HTR-8/SVneo (cell line): ENCODE results near the gene LMAN2L.

Source experiments
- DNase-seq: peaks from one replicate; pipeline ENCODE4 v3.0.0; 2011; ENCODE audit warnings: low spot score, mixed read lengths; ENCODE audit not compliant: insufficient read length
- FAIRE-seq: peaks from 2 replicates; lab custom pipeline; 2011; peaks lifted over from hg19 to GRCh38; lab: Jason Lieb, UNC

Gene LMAN2L

DNA sequence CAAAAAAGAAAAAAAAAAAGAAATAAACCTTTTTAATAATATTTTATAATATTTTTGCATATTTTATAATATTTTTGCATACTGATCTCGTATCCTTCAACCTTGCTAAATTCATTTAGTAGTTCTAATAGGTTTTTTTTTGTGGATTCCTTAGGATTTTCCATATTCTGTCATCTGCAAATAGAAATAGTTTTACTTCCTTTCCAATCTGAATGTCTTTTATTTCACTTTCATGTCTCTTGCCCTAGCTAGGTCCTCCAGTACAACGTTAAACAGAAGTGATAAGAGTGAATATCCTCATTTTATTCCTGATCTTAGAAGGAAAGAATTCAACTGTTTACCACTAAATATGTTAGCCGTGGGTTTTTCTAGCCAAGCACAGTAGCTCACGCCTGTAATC is 13.7 kb downstream of the LMAN2L start:
- DNase-seq (no peak), FAIRE-seq (no peak)

DNA sequence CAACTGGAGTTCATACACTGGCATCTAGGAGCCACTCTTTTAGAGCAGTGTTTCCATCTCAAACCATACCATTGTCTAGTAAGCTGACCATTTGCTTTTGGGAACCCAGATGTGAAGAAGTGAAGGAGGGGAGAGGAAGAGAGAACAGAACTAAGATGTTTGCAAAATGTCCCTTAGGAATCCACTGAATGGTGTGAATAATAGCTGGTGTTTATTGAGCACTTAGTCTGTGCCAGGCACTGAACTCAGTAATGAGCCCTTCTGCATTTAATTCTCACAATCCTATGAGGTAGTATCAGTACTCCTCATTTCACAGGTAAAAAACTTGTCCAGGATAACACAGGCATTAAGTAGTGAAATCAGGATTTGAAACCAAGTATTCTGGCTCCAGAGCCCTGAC is 23.5 kb downstream of the LMAN2L start:
- DNase-seq (no peak), FAIRE-seq (peak; percentile 83)

DNA sequence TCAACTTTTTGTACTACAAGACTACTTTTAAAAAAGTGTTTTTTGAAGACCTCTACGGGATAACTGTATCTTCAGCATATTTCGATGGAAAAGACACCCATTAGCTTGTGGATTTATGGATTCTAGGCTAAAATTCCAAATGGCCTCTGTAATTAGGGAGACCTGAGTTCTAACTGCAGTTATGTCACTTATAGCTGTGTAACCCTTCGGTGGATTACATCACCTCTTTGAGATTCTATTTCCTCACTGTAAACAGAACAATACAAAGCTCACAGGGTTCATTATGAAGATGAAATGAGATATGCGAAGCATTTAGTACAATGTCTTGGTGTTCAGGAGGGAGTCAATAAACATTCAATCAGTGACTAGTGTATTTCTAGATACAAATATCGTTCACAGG is 24.2 kb downstream of the LMAN2L start:
- FAIRE-seq (peak; percentile 4), DNase-seq (no peak)

DNA sequence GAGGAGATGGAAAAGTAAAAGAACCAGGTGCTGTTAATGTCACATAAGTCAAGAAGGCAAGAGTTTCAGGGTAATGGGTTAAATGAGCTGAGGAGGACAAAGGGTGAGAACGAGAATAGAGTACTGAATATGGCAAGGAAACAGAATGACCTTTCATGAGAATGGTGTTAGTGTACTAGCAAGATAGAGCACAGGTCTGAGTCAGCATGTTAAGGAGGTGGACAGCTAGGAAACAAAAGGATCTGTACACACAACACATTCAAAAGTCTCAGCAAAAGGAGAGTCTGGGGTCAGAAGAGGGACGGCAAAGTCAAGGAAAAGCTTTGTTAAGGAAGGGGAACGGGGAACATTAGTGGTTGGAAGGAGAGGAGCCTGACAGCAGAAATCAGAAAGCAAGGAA is 28.9 kb downstream of the LMAN2L start:
- FAIRE-seq (no peak), DNase-seq (no peak)

DNA sequence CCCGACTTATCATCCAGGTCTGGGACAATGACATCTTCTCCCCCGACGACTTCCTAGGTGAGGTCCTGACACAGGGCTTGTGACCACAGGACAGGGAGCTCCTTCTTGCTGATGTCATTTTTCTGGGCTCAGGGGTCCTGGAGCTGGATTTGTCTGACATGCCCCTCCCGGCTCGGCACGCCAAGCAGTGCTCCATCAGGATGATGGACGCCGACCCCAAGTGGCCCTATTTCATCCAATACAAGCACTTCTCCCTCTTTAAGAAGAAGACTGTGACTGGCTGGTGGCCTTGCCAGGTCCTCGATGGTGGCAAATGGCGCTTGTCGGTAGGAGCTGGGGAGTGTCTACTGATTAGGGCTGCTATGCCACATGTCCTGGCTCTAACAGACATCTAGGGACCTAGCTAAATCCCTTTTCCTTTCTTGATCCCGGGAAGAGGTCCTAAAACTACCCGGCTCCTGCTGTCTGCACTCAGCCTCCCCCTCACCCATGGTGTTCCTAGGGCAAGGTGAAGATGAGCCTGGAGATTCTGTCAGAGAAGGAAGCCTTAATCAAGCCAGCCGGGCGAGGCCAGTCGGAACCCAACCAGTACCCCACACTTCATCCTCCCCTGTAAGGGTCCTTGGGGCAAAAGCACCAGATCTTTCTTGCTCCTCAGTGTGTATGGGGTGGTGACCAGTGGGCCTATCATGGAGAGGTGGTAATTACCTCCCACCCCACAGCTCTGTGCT is 36.7 kb downstream of the LMAN2L start:
- FAIRE-seq (no peak), DNase-seq (no peak)

DNA sequence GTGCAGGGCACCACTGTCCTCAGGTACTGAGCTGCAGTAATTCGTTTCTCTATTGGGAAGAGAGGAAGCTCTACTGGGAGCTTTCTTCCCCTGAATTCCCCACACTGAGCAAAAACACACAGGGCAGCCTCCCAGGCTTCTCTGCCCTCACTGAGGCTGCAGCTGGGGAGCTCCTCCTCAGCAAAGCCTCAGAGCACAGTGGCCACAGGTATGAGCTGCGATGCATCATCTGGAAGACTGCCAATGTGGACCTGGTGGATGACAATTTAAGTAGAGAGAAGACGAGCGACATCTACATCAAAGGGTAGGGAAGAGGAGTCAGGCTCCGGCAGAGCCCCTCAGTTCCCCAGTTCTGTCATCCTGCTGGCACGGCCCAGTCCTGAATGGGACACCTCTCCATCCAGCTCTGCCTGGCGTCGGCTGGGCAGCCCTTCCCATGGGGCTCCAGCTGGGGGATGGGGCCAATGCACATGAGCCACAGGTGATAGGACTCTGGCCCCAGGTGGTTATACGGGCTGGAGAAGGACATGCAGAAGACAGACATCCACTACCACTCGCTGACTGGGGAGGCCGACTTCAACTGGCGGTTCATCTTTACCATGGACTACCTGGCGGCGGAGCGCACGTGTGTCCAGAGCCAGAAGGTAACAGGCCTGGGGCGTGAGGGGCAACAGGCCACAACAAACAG is 37.6 kb downstream of the LMAN2L start:
- no peak for DNase-seq
- peak; percentile 71 for FAIRE-seq

DNA sequence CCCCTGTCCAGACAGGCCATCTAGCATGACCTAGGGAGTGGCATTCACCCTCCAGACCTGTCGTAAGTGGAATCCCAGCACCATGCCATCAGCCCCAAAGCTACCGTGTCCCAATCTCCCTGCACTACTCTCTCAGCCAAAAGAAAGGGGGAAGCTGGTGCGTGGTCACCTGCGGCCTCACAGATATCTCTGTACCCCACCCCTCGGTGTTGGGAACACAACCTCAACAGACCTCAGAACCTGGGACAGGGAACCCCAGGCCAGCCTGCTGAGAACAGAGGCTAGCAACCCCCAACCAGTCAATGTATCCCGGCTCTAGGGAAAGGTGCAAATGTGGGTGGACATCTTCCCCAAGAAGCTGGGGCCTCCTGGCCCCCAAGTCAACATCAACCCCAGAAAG is 38.2 kb downstream of the LMAN2L start:
- DNase-seq (no peak), FAIRE-seq (peak; percentile 42)

DNA sequence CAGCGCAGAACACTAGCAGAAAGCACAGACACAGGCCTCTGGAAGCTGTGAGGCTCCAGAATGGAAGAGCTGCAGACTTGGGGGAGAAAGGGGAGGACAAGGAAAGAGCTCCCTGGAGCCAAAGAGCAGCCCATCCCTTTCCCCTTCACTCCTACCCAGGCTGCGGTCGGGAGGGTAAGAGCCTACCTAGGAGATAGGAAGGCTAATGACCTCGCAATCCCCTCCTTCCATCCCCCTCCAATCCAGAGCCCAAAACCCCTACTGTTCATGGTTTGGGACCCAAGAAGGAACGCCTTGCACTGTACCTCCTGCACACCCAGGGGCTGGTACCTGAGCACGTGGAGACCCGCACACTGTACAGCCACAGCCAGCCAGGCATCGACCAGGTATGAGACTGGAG is 39.8 kb downstream of the LMAN2L start:
- no peak for FAIRE-seq

DNA sequence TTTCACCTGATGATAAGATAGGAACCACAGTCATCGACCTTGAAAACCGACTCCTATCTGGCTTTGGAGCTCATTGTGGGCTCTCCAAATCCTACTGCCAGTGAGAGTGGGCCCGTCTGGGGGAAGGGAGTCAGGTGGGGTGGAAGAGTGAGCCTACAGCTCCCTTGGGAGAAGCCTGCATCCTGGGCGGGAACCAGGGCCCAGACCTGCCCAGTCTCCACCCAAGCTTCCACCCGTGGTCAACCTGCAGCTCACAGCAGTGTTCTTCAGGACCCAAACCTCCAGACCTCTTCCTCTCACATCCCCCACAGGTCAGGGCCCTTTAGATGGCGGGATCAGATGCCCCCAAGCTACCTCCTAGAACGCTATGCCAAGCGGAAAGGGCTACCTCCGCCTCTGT is 40.2 kb downstream of the LMAN2L start:
- FAIRE-seq (no peak), DNase-seq (no peak)

More for the DNA sequence above, 39.8 kb downstream of the LMAN2L start:
- DNase-seq: no peak

DNA sequence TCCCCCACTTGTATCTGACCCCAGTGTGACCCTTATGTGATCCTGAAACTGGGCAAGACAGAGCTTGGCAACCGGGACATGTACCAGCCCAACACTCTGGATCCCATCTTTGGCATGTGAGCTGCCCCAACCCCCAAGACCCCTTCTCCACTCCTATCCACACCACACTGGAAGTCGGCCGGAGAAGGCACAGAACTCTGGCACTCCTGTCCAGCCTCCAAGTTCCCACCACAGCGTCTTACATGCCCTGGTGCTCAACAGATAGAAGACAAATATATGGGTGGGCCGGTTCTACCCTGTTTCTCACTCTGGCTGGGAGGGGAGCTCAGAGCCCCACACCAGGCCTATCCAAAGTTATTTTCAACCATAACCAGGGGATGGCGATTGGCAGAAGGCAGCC is 40.8 kb downstream of the LMAN2L start:
- DNase-seq (no peak), FAIRE-seq (no peak)

DNA sequence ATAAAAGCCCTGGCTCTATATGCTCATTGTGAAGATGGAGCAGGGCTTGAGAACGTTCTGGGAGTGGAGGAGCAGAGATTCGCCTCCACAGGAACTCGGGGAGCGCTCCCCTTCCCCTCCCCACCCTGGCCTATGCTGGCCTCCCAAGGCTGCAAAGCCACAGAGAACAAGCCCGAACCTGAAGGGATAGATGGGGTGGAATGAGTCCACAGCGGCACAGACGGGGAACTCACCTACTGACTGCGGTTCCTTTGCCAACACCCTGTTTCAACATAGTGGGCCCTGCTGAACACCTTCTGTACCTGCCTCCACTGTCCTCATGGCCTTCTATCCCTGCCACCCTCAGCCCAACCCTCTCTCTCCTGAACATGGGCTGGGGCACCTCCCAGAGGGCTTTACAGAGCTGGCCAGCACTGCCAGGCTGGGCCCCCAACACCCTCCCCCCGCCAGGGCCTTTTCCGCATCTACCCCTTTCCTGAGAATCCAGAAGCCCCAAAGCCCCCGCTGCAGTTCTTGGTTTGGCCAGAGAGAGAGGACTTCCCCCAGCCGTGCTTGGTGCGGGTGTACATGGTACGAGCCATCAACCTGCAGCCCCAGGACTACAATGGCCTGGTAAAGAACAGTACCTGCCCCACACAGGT is 41.5 kb downstream of the LMAN2L start:
- no peak for FAIRE-seq
- DNase-seq: no peak

DNA sequence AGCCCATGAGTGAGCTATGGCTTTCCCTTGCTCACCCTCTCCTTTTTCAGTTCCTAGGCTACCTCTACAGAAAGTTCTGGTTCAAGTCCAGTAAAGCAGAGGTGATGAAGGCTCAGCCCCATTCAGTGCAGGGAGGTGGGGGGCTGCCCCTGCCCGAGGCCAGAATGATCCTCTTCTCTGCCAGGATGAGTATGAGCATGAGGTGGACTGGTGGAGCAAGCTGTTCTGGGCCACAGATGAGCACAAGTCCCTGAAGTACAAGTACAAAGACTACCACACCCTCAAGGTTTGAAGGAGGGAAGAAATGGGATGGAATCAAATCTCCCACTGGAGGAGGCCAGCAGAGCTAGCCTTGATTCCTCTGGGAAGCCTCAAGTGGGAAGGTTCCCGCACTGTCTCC is 42.4 kb downstream of the LMAN2L start:
- DNase-seq (no peak), FAIRE-seq (peak; percentile 63)

DNA sequence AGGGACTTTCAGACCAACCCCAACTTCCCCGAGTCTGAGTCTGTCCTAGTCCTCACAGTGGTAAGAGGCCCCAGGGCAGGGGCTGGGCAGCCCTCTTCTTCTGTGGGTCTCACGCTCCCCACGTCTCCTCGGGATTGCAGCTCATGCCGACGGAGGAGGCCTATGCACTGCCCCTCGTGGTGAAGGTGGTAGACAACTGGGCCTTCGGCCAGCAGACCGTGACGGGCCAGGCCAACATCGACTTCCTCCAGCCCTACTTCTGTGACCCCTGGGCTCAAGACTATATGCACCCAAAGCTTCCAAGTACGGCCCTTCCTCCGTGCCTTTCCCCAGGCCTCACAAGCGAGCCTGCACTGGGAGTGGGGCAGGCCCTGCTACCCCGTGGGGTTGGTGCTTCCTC is 44.3 kb downstream of the LMAN2L start:
- FAIRE-seq: no peak
- no peak for DNase-seq

DNA sequence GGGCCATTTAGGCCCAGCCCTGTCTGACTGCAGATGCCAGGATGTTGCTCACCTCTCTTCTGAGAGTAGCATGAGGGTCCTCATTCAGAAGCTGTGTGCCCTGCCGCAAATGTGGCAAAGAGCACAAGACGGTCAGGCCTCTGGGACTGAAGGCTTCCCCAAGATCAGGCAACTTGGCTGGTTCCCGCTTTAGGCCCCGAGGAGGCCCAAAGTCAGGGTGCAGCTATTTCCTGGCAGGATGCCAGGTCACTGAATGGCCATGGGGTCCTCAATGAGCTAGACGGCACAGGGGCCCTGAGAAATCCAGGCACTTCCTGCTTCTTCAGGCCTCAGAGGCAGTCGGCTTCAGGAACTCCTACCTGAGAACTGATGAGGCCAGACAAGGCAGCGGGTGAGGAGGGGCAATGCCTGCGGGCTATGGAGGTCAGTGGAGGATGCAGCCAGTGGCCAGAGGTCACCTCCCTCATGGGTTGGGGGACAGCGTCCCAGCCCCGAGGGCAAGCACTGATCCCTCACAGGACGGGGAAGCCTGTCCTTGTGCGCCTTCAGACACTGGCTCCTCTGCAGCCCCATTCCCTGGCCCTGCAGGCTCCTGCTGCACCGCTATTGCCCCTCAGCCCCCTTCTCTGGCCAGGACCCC is 44.9 kb downstream of the LMAN2L start:
- peak; percentile 46 for FAIRE-seq

DNA sequence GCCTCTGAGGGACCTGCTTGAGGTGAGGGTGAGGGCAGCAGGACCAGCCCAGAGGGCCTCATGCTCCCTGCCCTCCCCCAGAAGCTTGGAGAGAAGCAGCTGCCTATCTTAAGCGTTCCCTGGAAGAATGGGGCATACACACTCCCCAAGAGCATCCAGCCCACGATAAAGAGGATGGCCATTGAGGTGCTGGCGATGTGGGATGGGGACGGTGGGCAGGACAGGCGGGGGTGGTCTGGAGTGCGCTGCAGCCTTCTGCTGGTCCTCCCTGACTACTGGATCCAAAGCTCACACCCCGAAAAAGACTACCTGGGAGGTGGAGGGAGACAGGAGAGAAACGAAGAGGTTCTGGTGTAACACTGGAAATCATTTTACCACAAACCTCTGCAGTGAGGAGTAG is 45.6 kb downstream of the LMAN2L start:
- FAIRE-seq: no peak
- no peak for DNase-seq

More for the DNA sequence above, 44.9 kb downstream of the LMAN2L start:
- DNase-seq: no peak

DNA sequence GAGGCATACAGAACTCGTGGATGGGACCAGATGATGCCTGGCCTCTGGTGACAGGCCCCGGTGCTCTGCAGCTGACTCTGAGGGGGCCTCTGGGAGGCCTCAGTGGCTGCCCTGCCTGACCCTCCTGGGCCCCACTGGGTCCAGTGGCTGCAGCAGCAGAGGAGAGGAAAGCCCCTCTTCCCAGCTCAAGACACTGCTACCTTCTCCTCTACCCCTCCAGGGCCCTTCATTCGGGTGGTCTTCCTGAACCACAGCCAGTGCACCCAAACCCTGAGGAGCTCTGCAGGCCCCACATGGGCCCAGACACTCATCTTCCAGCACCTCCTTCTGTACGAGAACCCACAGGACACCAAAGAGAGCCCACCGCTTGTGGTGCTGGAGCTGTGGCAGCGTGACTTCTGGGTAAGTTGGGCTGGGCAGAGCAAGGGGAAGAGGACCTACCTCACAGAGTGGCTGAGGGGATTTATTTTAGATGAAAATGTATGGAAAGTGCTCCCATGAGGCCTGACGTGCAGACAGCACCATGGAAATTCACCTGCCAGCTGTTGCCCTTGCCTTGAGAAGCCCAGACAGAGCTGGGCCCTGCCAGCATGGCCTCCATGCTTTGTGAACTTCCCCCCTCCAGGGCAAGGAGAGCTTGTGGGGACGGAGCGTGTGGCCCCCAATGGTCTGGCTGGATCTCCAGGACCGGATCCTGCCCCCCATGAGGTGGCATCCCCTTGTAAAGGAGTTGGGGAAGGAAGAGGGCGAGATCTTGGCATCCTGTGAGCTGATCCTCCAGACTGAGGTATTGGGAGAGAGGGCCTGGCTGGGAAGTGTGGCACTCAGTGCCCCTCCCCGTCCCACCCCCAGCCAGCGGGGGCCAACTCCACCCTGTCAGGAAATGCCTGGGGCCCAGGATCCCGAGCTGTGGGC is 46.3 kb downstream of the LMAN2L start:
- FAIRE-seq: no peak
- DNase-seq: no peak

DNA sequence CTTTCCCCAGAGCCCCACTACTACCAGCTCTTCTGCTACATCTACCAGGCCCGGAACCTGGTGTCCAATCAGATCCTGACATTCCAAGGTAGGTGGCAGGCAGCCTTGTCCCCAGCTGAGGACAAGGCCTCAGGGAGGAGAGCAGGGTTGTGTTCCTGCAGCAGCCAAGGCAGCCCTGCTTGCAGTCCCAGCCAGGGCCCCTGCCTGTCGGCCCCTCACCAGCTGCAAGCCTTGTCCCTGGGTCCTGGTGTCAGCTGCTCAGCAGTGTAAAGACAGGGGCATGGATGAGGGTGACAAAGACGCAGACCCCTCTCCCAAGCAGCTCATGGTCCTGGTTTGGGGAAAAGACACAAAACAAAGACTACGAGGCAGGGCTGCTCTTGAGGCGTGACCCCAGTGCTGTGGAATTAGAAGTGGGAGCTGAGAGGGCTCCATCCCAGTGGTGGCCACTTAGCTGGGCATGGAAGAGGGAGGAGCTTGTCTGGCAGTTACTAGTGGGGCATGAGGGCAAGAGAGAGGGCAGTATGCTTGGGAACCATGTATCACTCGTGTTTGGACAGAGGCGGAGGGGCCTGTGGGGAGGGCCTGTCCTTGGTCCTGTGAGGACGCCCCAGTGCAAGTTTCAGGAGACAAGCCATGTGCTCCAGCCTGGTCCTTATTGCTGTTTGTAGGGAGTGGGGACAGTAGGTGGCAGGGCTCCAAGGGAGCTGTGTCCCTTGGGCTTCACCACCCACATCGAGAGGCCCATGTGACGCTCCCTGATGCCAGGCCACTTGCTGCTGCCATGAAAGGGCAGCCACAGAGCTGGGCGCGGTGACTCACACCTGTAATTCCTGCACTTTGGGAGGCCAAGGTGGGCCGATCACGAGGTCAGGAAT is 47.5 kb downstream of the LMAN2L start:
- FAIRE-seq: peak; percentile 57
- DNase-seq: no peak

DNA sequence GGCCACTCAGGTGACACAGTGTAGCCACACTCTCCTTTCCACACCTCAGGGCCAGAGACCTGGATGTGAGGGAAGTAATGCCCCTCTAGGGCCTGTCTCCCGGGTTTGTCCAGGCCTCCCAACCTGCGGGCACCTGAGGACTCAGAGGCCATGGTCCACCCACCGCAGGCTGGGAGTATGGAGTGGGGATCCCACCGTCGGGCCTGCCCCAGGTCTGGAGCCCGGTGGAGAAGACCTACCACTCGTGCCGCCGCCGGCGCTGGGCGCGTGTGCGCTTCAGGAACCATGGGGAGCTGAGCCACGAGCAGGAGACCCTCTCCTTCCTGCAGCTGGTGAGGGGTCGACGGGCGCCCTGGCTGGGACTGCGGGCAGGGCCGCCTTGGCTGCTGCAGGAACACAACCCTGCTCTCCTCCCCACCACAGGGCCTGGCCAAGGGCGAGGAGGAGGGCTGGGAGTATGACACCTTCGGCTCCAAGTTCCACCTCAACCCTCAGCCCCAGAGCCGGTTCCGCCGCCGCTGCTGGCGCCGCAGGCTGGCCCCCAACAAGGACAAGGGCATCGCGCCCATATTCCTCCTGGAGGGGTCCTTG is 48.7 kb downstream of the LMAN2L start:
- DNase-seq (no peak), FAIRE-seq (no peak)
